GM19463 (cell line): Measurements from ENCODE around the gene ATP6V0B.

ENCODE experiments used
- ATAC-seq: cut with Tn5 transposase; IDR thresholded peaks from one replicate; pipeline ENCODE4 v1.9.1; 2021; ENCODE audit warnings: mild to moderate bottlenecking, moderate library complexity; ENCODE audit not compliant: unreplicated experiment

ATP6V0B gene

DNA sequence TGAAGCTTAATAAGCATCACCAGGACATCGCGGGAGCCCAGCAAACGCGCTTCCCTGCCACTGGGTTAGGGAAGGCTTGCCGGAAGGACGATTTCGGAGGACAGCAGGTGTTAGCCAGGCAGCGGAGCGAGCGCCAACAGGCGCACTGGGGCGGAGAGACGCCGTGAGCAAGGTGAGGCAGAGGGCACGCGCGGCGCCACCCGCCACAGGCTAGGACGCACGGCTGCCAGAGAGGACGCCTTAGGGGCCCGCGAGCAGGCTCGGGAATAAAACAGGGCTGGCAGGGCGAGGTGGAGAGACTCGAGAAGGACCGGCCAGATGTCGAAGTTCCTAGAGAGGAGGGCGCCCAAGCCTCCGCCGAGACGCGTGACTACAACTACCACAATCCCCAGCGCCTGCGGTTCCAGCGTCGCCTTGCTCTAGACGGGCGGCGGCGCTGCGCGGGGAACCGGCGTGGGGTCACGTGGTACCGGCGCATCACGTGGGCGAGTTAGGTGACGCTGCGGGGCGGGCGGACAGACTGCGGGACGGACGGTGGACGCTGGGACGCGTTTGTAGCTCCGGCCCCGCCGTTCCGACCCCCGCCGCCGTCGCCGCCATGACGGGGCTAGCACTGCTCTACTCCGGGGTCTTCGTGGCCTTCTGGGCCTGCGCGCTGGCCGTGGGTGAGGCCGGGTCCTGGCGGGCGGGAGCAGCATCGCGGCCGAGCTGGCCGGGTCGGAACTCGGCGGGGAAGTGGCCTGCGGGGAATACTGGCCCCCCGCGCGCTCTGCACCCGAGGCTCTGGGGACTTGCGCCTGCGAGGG is at the start of gene ATP6V0B:
Gene ATP6V0B, plus strand, starts transcription at position 518 of the 806 bp plus-strand sequence. Its CDS starts 81 bp downstream, at position 599.
- ATAC-seq = peak; percentile 60

DNA sequence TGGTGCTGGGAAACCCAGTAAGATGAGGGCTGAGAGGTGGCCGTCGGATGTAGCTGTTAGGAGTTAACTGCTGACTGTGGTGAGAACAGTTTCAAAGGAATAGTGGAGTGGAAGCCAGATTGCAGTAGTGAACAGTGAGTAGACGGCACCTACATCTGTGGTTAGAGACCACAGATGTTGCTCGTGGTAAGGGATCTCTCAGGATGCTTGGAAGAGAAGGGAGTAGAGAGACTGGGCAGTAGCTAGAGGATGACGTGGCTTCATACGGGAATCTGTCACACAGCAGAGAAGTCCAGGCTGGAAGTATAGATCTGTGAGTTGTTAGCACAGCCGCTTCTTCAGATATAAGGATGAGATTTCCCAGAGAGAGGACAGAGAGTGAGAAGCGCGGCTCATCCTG is 48.9 kb upstream of the ATP6V0B start:
- ATAC-seq = no peak

DNA sequence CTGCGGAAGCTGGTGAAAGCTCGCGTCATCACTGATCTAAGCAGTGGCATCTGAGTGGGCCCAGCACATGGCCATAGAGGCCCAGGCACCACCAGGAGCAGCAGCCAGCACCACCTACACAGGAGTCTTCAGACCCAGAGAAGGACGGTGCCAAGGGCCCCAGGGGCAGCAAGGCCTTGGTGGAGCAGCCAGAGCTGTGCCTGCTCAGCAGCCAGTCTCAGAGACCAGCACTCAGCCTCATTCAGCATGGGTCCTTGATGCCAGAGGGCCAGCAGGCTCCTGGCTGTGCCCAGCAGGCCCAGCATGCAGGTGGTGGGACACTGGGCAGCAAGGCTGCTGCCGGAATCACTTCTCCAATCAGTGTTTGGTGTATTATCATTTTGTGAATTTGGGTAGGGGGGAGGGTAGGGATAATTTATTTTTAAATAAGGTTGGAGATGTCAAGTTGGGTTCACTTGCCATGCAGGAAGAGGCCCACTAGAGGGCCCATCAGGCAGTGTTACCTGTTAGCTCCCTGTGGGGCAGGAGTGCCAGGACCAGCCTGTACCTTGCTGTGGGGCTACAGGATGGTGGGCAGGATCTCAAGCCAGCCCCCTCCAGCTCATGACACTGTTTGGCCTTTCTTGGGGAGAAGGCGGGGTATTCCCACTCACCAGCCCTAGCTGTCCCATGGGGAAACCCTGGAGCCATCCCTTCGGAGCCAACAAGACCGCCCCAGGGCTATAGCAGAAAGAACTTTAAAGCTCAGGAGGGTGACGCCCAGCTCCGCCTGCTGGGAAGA is 44.4 kb upstream of the ATP6V0B start:
- no peak for ATAC-seq

DNA sequence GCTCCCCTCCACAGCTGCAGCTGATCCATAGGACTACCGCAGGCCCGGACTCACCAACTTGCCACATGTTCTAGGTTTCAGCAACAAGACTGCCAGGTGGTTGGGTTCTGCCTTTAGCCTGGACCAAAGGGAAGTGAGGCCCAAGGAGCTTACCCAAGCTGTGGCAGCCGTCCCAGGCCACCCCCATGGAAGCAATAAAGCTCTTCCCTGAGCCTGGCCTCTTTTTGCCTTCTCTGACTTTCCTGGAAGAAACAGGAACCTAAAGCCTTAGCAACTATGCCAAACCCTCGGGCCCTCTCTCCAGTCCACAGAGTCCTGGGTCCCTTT is 43.8 kb upstream of the ATP6V0B start:
- no peak for ATAC-seq

DNA sequence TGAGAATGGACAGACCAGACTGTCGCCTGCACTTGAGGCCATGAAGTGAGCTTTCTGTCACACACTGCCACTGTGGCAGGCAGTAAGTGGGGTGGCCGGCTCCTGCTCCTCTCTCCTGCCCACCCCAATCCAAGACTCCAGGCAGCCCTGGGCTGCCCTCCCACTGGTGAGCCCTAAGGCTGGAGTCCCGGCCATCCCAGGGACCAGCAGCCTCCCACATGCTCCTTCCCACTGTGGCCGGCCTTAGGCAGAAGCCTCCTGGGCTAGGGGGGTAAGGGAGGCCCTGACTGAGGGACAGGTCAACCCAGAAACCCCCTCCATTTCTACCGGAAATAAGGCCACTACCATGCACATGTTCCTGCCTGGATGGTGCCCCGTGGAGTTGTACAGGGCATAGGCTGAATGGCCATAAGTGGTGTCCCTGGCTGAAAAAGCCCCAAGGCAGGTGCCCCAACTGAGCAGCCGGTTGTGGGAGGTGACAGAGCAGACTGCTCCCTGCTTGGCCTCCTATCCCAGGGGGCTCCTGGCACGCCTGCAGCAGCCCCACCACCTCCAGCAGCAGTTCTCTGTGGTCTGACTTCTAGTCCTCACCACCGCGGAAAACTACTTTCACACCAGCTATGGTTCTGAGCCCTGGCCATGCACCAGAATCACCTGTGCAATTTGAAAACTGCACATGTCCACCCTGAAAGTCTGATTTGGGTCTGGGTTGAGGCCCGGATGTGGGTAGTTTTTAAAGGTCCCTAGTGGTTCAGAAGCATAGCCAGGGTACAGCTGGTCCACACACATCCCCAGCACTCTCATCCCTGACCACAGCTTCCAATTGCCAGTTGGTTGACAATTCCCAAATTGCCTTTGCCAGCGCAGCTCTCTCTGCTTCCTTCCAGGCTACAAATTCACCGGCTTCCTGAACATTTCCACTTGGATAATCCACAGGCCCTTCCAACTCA is 42.8 kb upstream of the ATP6V0B start:
- no peak for ATAC-seq

DNA sequence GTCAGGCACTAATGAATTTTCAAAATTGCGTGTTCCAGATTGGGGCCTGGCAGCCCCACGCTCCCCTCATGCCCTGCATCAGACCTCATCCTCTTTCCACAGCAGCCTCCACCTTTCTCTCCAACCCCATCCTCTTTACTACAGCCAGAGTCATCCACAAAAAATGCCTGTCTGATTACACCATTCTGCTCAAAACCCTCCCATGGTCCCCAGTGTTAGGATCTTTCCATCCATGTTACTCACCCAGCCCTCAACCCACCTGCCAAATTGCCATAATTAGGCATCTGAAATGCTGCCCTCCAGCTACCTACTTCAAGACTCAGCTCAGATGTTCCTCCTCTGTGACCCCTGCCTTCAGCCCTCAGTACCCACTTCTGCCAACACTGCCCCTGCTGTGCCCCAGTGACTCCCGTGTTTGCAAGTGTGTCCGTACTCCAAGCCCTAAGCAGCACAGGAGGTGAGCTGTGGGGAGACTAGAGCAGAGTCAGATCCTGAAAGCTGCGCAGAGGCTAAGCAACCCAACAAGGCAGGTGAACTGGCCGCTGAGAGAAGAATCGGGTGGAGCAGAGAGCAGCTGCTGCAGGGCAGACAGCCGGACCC is 41.9 kb upstream of the ATP6V0B start:
- no peak for ATAC-seq

DNA sequence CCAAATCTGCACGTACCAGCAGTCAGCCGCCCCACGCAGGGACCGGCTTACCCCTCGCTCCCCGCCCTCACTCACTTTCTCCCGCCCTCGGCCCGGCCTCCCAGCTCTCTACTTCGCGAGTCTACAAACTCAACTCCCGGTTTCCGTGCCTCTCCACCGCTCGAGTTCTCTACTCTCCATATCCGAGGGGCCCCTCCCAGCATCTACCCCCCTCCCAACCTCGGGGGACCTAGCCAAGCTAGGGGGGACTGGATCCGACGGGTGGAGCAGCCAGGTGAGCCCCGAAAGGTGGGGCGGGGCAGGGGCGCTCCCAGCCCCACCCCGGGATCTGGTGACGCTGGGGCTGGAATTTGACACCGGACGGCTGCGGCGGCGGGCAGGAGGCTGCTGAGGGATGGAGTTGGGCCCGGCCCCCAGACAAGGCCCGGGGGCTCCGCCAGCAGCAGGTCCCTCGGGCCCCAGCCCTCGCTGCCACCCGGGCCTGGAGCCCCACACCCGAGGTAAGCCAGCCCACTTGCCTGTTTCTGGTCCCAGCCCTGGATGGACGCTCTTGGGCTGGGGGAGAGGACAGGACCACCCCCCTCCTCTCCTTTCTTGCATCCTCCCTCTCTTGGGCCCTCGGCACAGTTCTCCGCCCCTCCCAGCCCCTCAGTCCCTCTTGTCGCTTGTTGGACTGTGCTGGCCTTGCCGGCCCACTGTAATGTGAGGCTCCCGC is 41.2 kb upstream of the ATP6V0B start, which contains the start of gene ARTN:
Gene ARTN, plus strand, starts transcription at position 416 of the 715 bp plus-strand sequence. CDS start 1,856 bp downstream, outside the sequence.
- ATAC-seq = no peak

DNA sequence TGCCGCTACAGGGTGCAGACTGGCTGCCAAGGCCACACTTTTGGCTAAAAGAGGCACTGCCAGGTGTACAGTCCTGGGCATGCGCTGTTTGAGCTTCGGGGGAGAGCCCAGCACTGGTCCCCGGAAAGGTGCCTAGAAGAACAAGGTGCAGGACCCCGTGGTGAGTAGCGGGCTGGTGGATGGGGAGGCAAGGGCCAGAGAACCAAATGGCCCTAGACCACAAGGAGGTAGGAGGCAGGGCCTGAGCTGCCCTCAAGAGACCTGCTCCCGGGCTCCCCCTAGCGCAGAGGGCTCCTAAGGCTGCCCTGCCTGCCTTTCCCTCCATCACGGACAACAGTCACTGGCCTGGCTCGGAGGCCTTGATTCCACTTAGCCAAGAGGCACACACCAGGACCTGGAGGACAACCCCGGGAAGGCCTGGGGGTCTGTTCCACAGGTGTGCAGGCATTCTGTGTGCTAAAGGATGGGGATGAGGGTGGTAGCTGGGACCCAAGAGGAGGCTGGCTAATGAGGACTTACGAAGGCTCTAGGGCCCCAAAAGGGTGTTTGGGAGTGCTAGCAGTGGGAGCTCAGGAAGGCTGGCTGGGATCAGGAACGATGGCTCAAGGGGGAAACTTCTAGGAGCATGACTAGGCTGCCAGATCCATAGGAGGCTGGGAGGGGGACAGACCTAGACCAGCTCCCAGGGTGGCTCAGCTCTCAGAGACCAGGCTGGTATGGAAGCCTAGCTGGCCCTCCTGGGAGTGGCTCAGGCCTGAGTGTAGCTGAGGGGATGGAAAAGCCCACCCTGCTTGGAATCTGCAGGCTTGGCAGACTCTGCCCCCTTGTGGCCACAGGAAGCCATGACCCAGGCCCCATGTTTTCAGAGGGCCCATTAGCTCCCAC is 40.4 kb upstream of the ATP6V0B start:
- ATAC-seq = no peak

DNA sequence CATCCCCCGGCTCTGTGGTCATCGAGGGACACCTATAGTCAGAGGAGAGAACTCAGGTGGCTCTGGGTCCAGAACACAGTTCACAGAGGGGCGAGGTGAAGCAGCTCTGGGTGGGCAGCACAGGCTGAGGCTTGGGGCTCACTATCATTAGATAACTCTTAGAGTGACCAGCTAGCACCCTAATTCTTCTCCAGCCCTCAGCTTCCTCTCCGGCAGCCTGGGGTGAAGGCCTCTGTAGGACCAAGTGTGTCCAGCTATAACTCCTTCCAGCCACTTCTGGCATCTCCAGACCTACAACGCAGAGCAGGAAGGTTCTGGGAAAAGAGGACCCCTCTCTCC is 39.8 kb upstream of the ATP6V0B start:
- no peak for ATAC-seq

DNA sequence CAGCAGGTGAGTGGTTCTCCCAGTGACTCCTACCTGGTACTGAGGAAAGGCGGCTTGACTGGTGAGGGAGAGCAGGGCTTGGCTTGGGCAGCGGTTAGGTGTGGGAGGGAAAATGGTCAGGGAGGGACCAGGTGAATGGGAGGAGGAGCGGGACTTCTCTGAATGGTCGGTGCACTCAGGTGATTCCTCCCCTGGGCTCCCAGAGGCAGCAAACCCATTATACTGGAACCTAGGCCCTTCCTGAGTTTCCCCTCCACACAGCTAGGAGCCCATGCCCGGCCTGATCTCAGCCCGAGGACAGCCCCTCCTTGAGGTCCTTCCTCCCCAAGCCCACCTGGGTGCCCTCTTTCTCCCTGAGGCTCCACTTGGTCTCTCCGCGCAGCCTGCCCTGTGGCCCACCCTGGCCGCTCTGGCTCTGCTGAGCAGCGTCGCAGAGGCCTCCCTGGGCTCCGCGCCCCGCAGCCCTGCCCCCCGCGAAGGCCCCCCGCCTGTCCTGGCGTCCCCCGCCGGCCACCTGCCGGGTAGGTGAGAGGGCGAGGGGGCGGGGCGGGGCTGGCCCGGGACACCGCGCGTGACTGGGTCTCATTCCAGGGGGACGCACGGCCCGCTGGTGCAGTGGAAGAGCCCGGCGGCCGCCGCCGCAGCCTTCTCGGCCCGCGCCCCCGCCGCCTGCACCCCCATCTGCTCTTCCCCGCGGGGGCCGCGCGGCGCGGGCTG is 38.9 kb upstream of the ATP6V0B start:
- no peak for ATAC-seq

DNA sequence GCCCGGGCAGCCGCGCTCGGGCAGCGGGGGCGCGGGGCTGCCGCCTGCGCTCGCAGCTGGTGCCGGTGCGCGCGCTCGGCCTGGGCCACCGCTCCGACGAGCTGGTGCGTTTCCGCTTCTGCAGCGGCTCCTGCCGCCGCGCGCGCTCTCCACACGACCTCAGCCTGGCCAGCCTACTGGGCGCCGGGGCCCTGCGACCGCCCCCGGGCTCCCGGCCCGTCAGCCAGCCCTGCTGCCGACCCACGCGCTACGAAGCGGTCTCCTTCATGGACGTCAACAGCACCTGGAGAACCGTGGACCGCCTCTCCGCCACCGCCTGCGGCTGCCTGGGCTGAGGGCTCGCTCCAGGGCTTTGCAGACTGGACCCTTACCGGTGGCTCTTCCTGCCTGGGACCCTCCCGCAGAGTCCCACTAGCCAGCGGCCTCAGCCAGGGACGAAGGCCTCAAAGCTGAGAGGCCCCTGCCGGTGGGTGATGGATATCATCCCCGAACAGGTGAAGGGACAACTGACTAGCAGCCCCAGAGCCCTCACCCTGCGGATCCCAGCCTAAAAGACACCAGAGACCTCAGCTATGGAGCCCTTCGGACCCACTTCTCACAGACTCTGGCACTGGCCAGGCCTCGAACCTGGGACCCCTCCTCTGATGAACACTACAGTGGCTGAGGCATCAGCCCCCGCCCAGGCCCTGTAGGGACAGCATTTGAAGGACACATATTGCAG is 38.2 kb upstream of the ATP6V0B start:
- no peak for ATAC-seq

DNA sequence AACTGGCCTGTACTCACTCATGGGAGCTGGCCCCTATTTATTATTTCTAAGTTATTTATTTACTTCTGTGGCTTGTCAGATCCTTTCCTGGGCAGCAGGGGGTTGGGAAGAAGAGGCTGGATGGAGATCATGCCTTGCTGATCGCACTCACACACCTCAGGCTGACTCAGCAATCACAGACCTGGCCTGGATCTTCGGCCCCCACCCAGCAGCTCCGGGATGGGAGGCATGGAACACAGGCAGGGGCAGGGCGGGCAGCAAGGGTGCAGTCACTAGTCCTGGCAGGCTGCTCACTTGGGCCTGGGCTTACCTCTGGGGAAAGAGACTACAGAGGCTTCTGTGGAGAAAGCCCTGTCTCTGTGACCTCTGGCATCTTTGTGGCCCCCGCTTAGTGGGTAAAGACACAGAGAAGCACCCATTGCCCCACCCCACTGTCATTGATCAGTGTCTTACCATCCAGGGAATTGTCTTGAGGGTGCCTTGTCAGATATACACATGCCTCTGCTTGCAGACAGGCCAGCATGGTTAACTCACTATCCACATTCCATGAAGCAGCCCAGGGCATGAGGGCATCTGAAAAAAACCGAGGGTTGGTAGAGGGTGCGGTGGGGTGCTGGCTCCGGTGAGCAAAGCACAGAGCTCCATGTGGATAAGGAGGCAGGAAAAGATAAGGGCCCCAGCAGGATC is 37.4 kb upstream of the ATP6V0B start:
- ATAC-seq = no peak

DNA sequence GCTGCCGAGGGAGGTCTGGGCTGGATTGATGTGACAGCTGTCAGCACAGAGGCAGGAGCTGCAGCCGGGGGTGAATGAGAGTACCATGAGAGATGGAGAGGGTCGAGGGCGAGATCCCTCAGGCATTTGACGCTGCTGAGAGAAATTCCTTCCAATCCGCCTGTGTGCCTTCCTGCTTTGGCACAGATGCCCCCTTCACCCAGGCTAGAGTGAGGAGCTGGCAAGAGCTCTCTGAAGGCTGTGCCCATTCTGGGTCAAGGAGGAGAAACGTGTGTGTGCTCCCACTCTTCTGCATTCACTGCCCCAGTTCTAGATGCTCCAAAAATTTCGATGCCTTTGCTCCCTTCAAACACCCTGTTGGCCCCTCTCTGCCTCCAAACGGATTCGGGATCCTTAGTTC is 36.4 kb upstream of the ATP6V0B start:
- no peak for ATAC-seq

DNA sequence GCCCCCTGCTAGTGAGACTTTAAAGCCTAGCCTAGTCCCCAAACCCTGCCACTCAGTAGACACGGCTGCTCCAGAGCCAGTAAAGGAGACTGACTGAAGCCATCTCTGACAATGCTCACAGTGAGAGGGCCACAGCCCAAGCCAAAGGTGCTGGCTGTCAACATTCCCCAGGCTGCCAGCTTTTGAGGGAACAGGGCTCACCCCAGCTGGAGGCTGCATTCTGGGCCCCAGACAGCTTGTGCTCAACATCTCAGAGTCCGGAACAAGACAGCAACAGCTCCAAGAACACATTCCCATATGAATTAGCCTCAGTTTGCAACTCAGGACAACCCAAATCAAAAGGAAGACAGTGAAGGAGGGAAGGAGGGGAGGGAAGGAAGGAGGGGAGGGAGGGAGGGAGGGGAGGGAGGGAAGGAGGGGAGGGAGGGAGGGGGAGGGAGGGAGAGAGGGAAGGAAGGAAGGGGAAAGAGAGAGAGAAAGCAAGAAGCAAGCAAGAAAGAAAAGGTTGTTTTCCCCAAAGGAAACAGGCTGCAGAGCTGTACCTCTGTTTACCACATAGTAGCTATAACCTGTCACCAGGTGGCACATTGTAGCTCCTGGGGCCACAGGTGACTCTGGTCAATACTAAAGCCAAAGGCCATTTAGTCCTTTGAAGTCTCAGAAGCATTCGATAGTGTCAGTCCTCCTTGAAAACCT is 35.7 kb upstream of the ATP6V0B start:
- ATAC-seq = no peak

DNA sequence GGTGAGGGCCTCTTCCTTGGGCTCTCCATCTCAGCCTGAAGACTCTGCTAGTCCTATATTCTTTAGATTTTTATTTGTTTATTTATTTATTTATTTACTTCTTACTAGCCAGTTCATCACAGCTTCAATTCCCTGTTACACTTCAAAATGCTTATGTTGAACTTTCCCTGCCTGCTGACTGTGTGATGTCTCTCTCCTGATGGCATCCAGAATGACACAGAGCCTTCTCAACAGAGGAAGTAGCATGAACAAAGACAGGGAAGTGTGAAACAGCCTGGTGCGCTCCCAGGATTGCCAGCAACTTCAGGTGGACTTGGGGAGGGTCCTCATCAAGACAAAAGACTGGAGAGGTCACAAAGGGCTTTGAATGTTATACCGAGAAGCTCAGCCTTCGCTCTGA is 32.3 kb upstream of the ATP6V0B start:
- no peak for ATAC-seq

DNA sequence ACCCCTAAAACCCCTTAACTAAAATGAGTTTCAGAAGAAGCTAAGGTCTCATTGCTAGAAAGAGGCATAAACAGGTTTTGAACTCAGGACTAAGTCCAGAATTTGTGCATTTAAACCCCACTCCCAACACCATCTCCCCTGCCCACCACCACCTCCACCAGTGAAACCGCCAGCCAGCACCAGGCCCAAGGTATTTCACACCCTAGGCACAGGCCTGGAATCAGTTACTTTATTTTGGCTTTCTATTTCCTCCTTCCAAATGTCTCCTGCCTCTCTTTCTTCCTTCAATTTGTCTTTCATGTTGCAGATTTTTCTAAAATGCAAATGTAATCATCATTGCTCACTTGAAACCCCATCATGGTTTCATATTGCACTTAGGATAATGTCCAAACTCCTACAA is 29.9 kb upstream of the ATP6V0B start:
- no peak for ATAC-seq
